T follicular helper cell (primary cell): Measurements from ENCODE around the gene MARCHF10.

Experiments
- DNase-seq: peaks from one replicate; pipeline ENCODE4 v3.0.0-alpha.2; 2020; ENCODE audit warnings: low read depth

The MARCHF10 gene

DNA sequence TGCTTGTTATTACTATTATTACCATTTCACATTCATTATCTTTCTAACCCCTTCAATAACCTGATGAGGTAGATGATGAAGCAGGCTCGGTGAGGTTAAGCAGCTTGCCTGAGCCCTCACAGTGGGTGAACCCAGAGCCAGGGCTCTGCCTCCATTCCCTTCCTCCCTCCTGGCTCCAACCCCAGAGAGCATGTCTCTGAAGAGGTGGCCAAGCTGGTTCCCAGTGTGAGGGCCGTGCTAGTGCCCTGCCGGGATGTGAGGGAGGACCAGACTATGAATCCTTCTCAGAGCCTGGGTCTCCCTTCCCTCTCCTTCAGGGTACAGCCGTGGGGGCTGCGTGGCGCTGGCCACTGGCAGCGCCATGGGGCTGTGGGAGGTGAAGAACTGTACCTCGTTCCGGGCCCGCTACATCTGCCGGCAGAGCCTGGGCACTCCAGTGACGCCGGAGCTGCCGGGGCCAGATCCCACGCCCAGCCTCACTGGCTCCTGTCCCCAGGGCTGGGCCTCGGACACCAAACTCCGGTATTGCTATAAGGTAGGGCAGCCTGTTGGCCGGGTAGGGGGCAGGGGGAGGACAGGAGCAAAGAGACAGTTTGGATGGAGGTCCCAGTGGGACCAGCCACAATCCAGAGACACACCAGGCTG lies 131.0 kb downstream of the MARCHF10 start:
- DNase-seq = no peak

- no peak for DNase-seq
These were observed 131.7 kb downstream of the MARCHF10 start for GRCh38 chr17:62676231-62676943.

DNA sequence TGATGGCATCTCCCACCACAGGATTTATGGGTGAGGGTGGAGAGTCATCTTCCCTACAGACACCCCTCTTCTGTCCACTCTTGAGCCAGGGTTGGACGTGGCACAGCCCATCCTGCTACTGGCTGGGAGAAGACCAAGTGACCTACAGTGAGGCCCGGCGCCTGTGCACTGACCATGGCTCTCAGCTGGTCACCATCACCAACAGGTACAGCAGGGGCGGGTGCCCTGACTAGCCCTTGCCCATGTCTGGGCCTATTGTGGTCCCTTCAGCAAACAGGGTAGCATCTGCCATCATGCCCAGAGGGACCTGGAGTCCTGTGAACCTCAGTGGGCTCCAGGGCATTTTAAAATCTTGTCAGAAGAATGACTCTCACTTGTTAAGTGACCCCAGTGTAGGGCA lies 132.4 kb downstream of the MARCHF10 start:
- no peak for DNase-seq

DNA sequence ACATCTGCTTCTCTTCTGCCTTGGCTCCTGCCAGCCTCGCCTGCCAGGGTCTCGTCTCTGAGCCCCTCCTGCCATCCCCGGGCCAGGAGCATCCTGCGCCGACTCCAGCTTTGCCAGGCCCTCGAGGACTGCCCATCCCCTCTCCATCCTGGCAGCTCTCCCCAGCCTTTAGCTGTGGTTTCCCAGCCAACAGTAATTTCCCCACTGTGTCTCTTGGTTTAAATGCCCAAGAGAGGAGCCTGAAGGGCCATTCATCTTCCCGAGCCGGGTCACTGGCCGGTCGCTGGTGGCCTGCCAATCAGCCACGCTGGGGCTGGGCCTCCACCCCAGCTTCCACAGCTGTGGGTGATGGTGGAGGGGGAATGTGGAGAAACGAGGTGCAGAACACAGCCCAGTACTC lies 132.9 kb downstream of the MARCHF10 start:
- no peak for DNase-seq

- DNase-seq = no peak
These were observed 133.3 kb downstream of the MARCHF10 start for GRCh38 chr17:62674841-62675240.

DNA sequence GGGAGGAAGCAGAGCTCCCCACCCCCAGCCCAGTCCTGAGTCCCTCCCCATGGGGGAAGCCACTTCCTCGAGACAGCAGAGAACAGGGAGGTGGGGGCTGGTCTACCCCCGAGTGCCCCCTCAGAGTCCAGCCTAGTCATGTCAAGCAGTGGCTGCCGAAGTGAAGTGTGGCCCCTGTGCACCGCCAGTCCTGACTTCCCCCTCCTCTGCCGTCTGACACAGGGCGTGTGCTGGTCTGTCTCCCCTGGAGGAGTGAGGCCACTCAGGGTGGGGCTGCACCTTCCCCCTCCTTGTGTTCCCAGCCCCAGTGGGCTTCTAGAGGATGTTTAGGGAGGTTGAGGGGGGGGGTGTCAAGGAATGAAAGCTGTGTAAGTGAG lies 133.8 kb downstream of the MARCHF10 start:
- no peak for DNase-seq

- no peak for DNase-seq
These were observed 134.3 kb downstream of the MARCHF10 start for GRCh38 chr17:62673614-62674362.

- no peak for DNase-seq
These were observed 135.2 kb downstream of the MARCHF10 start for GRCh38 chr17:62672957-62673356.

- no peak for DNase-seq
These were observed 136.6 kb downstream of the MARCHF10 start for GRCh38 chr17:62671553-62671952.

DNA sequence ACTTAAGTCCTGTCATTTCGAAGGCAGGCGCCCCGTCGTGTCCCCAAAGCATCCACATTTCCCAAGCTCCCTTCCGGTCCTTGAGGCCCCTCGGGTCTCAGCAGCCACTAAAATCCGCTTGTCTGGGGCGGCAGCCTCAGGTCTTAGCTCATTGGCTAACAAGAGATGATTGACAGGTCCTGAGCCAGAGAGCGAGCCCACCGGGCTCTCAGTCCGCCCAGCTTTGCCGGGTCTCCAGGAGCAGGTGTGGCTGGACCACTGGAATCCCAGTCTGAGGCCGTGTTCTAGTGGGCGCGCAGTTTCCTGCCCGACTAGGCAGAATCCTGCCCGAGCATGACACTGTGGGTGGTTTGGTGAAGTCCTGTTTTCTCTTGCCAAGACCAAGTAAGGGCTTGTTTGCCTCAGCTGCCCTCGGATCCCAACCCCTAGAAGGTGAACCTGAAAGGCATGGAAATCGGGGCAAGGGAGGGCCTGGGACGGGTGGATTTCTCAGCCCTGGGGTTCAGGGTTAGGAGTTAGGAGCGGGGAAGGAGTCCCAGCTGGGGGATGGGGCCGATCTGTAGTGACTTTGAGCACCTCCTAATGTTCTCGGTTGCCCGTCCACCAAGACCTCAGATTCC lies 137.8 kb downstream of the MARCHF10 start:
- no peak for DNase-seq

DNA sequence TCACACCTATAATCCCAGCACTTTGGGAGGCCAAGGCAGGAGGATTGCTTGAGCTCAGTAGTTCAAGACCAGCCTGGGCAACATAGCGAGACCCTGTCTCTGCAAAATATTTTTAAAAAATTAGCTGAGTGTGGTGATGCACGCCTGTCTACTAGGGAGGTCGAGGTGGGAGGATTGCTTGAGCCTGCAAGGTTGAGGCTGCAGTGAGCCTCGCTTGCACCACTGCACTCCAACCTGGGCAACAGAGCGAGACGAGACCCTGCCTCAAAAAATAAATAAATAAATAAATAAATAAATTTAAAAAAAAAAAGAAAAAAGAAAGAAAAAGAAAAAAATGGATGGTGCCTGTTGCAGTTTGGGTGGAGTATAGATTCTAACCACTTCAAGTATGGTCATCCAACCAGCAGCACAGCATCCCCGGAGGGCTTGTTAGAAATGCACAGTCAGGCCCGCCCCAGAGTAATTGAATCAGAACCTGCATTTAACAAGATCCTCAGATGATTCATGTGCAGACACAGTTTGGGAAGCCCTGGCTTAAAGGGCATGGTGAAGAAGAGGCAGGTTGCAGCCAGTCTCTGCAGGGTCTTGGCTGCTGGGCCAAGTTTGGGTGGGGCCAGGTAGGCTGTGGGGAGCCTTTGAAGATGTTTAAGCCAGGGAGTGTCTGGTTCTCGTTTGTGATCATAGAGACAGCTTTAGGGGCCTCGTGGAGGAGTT lies 139.9 kb downstream of the MARCHF10 start:
- no peak for DNase-seq

GRCh38 chr17:62666801-62667591 lies 141.1 kb downstream of the MARCHF10 start:
- no peak for DNase-seq

DNA sequence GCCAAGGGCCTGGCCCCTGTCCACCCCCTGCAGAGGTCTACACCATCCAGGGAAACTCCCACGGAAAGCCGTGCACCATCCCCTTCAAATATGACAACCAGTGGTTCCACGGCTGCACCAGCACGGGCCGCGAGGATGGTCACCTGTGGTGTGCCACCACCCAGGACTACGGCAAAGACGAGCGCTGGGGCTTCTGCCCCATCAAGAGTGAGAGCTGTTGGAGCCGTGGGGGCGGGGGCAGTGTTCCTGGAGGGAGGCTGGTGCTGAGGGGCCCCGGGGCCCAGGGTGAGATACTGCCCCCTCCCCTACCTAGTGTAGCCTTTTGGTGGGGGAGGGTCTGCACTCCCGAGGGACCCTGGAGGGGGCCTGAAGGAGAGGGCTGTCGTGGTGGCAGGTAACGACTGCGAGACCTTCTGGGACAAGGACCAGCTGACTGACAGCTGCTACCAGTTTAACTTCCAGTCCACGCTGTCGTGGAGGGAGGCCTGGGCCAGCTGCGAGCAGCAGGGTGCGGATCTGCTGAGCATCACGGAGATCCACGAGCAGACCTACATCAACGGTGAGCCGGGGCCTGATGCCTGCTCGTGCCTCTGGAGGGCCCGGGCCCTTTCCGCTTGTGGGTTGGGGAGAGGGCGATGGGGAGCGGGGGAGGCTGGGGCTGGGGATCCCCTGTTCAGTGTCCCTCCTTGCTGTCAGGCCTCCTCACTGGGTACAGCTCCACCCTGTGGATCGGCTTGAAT lies 141.9 kb downstream of the MARCHF10 start:
- no peak for DNase-seq

DNA sequence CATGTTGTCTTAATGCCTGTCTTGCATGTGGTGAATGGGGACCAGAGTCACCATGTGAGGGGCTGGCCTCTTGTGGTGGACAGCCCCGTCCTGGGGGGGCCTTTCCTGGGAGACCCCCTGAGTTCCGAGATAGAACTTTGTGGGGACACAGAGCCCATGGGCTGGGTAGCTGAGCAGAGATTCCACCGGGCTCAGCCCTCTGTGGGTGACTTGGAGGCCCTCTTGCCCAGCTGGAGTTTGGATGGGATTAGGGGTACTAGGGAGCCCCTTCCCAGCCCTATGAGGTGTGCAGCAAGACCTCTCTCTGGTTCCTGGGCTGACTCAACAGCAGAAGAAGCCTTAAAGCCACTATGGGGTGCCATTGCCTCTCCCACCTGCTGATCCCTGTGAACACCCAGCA lies 142.5 kb downstream of the MARCHF10 start:
- DNase-seq = no peak

DNA sequence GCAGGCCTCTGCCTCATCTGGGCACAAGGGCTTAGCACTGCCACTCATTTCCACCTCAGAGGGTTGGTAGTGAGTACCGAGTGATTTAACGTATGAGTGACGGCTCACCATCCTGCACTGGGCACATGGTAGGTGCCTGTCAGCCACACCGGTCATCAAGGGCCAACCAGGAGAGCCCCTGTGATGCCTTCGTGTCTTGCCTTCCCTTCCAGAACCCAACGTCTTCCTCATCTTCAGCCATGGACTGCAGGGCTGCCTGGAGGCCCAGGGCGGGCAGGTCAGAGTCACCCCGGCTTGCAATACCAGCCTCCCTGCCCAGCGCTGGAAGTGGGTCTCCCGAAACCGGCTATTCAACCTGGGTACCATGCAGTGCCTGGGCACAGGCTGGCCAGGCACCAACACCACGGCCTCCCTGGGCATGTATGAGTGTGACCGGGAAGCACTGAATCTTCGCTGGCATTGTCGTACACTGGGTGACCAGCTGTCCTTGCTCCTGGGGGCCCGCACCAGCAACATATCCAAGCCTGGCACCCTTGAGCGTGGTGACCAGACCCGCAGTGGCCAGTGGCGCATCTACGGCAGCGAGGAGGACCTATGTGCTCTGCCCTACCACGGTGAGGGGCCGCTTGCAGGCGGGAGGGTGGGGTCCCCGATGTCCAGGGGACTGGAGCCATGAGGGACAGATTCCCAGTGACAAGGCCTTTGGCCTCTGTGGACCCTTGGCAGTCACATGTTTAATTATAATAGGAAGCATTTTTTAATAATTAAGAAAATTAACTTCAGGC lies 143.6 kb downstream of the MARCHF10 start:
- no peak for DNase-seq

- DNase-seq = no peak
These were observed 144.8 kb downstream of the MARCHF10 start for GRCh38 chr17:62663304-62663703.

- no peak for DNase-seq
These were observed 145.3 kb downstream of the MARCHF10 start for GRCh38 chr17:62662855-62663254.

DNA sequence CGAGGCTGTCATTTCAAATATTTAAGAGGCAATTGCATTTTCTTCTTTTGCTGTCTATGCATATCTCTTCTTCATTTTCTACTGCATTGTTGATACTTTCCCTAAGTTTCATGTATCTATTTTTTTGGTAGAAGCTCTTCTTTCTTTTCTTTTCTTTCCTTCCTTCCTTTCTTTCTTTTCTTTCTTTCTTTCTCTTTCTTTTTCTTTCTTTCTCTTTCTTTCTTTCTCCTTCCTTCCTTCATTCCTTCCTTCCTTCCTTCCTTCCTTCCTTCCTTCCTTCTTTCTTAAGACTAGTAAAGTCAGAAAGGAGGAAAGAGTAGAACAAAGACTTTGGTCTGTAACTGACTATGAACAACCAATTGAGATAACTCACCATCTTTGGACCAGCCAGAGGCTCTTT lies 146.8 kb downstream of the MARCHF10 start:
- DNase-seq = no peak

- no peak for DNase-seq
These were observed 147.4 kb downstream of the MARCHF10 start for GRCh38 chr17:62660629-62661118.
